DOHH2 (cell line): ENCODE measurements around the gene MAN2C1.
A peak's percentile ranks its signal among the peaks of the same experiment; 100 is the strongest.

ENCODE experiments used
- H3F3A ChIP-seq: fragments of 200-600 bp; sonication (generic), shearing (Covaris generic); 2 replicates; pipeline ENCODE4 v1.6.0; 2016; ENCODE audit warnings: antibody characterized with exemption, mild to moderate bottlenecking; ENCODE audit not compliant: control insufficient read depth, insufficient read depth
- H3K27ac ChIP-seq: fragments of 200-600 bp; sonication (generic); 2 replicates; pipeline ENCODE4 v1.5.1; 2014; ENCODE audit warnings: low read depth, mild to moderate bottlenecking, low read length, moderate library complexity
- H3K27me3 ChIP-seq: fragments of 200-600 bp; sonication (generic); 2 replicates; pipeline ENCODE4 v1.6.1; 2014; ENCODE audit warnings: mild to moderate bottlenecking, low read length, mixed read lengths; ENCODE audit not compliant: control insufficient read depth
- H3K36me3 ChIP-seq: fragments of 200-600 bp; sonication (generic); 2 replicates; pipeline ENCODE4 v1.6.1; 2014; ENCODE audit warnings: mild to moderate bottlenecking, low read length, moderate library complexity, mixed read lengths; ENCODE audit not compliant: control insufficient read depth
- H3K4me1 ChIP-seq: fragments of 200-600 bp; sonication (generic); 2 replicates; pipeline ENCODE4 v1.6.1; 2014; ENCODE audit warnings: mild to moderate bottlenecking, low read length, mixed read lengths; ENCODE audit not compliant: control insufficient read depth
- H3K4me2 ChIP-seq: fragments of 200-600 bp; sonication (generic); 2 replicates; pipeline ENCODE4 v1.6.0; 2014; ENCODE audit warnings: mild to moderate bottlenecking, low read length, moderate library complexity
- H3K4me3 ChIP-seq: fragments of 200-600 bp; sonication (generic); 2 replicates; pipeline ENCODE4 v1.5.1; 2014; ENCODE audit warnings: mild to moderate bottlenecking, low read length, mixed read lengths
- H3K79me2 ChIP-seq: fragments of 200-600 bp; sonication (generic); 2 replicates; pipeline ENCODE4 v1.6.1; 2014; ENCODE audit warnings: mild to moderate bottlenecking, low read length, mixed read lengths; ENCODE audit not compliant: control insufficient read depth
- H3K9me2 ChIP-seq: fragments of 200-600 bp; sonication (generic); replicated peaks from 2 replicates; pipeline ENCODE4 v1.6.1; 2014; ENCODE audit warnings: mild to moderate bottlenecking, low read length, mixed read lengths; ENCODE audit not compliant: control insufficient read depth
- H3K9me3 ChIP-seq: fragments of 200-600 bp; sonication (generic); 2 replicates; pipeline ENCODE4 v1.6.1; 2014; ENCODE audit warnings: antibody characterized with exemption, low read length, mixed read lengths; ENCODE audit not compliant: control insufficient read depth, insufficient read depth
- H4K20me1 ChIP-seq: fragments of 200-600 bp; sonication (generic); 2 replicates; pipeline ENCODE4 v1.6.0; 2014; ENCODE audit warnings: low read depth, mild to moderate bottlenecking, antibody characterized with exemption, low read length, moderate library complexity; ENCODE audit not compliant: control insufficient read depth, insufficient read depth
- EZH2phosphoT487 ChIP-seq: fragments of 200-600 bp; sonication (generic); IDR thresholded peaks from 2 replicates; pipeline ENCODE4 v1.6.1; 2017; ENCODE audit warnings: borderline replicate concordance, mild to moderate bottlenecking, antibody characterized with exemption, low read length, moderate library complexity, mixed read lengths
- TF ChIP-seq, protein P1 (sequence below): fragments of 200-600 bp; sonication (generic); IDR thresholded peaks from one replicate; pipeline ENCODE4 v1.5.1; 2014; ENCODE audit warnings: antibody characterized with exemption, mild to moderate bottlenecking, low read depth, low read length; ENCODE audit not compliant: poor library complexity, severe bottlenecking

Gene MAN2C1

DNA sequence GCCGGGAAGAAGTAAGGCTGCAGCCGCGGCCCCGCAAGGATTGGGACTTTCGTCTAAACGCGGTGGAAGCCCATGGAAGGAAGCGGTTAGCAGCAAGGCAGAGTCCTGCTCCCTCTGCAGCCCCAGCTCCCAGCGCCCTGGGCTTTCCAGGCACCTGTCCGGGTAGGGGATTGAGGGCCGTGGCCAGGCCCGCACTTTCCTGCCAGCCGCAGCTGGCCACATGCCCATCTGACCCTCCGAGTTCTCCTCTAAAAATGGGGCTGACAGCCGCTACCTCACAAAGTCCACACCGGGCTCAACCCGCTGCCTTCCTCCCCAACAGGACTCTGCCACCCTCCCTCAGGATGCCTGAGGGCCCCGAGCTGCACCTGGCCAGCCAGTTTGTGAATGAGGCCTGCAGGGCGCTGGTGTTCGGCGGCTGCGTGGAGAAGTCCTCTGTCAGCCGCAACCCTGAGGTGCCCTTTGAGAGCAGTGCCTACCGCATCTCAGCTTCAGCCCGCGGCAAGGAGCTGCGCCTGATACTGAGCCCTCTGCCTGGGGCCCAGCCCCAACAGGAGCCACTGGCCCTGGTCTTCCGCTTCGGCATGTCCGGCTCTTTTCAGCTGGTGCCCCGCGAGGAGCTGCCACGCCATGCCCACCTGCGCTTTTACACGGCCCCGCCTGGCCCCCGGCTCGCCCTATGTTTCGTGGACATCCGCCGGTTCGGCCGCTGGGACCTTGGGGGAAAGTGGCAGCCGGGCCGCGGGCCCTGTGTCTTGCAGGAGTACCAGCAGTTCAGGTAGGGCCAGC lies 19.7 kb downstream of the MAN2C1 start:
- Histone ChIP-seq H3K27ac (peak overlapping the region; percentile 95), H3K4me3 (peak overlapping the region; percentile 98), H3K79me2 (peaks cover 32% of the 10 kb centered on the region), H3K27me3 (no peaks in the 10 kb centered on the region), H3K4me1 (peaks cover 65% of the 10 kb centered on the region), H3K9me2 (no peaks in the 10 kb centered on the region), H3F3A (peaks cover 21% of the 10 kb centered on the region), H3K9me3 (peaks cover 5% of the 10 kb centered on the region; the same call in 1 of the 2 replicates), H3K4me2 (peak overlapping the region; percentile 85), H3K36me3 (peaks cover 62% of the 10 kb centered on the region), H4K20me1 (no peaks in the 10 kb centered on the region)
- TF ChIP-seq EZH2phosphoT487, result no peak
- TF ChIP-seq, protein P1, sequence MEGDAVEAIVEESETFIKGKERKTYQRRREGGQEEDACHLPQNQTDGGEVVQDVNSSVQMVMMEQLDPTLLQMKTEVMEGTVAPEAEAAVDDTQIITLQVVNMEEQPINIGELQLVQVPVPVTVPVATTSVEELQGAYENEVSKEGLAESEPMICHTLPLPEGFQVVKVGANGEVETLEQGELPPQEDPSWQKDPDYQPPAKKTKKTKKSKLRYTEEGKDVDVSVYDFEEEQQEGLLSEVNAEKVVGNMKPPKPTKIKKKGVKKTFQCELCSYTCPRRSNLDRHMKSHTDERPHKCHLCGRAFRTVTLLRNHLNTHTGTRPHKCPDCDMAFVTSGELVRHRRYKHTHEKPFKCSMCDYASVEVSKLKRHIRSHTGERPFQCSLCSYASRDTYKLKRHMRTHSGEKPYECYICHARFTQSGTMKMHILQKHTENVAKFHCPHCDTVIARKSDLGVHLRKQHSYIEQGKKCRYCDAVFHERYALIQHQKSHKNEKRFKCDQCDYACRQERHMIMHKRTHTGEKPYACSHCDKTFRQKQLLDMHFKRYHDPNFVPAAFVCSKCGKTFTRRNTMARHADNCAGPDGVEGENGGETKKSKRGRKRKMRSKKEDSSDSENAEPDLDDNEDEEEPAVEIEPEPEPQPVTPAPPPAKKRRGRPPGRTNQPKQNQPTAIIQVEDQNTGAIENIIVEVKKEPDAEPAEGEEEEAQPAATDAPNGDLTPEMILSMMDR, result no peak

DNA sequence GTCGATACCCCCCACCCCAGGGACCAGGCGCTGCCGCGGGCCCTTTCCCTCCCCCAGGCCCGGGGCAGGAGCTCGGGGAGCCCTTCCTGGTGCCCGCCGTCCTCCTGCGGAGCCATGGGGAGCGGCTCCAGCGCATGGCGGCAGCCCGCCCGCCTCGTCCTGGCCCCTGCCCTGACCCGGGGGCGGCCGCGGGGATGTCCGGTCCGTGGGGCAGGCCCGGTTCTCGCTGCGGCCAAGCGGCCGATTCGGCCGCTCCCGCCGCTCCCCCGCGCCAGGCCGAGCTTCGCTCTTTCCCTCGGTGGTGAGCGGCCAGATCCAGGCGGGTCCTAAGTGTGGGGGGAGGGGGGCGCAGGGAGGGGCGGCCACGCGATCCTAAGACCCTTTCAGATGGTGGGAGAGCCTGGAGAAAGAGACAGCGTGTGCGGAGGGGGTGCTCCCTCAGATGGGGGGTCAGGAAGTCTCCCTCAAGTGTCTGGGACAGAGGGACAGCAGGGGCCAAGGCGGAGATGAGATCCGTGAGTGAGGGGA lies 20.3 kb downstream of the MAN2C1 start:
- H3K9me2 ChIP-seq, result no peaks in the 10 kb centered on the region
- H3K27me3 ChIP-seq, result no peaks in the 10 kb centered on the region
- peaks cover 5% of the 10 kb centered on the region; the same call in 1 of the 2 replicates for H3K9me3 ChIP-seq
- no peaks in the 10 kb centered on the region for H4K20me1 ChIP-seq
- H3K36me3 ChIP-seq, result peaks cover 56% of the 10 kb centered on the region
- TF ChIP-seq, protein P1, result no peak
- TF ChIP-seq EZH2phosphoT487, result no peak
- peak overlapping the region; percentile 98 for H3K4me3 ChIP-seq
- H3F3A ChIP-seq, result peaks cover 23% of the 10 kb centered on the region
- peaks cover 68% of the 10 kb centered on the region for H3K4me1 ChIP-seq
- peak overlapping the region; percentile 95 for H3K27ac ChIP-seq
- peak overlapping the region; percentile 85 for H3K4me2 ChIP-seq
- H3K79me2 ChIP-seq, result peaks cover 32% of the 10 kb centered on the region

DNA sequence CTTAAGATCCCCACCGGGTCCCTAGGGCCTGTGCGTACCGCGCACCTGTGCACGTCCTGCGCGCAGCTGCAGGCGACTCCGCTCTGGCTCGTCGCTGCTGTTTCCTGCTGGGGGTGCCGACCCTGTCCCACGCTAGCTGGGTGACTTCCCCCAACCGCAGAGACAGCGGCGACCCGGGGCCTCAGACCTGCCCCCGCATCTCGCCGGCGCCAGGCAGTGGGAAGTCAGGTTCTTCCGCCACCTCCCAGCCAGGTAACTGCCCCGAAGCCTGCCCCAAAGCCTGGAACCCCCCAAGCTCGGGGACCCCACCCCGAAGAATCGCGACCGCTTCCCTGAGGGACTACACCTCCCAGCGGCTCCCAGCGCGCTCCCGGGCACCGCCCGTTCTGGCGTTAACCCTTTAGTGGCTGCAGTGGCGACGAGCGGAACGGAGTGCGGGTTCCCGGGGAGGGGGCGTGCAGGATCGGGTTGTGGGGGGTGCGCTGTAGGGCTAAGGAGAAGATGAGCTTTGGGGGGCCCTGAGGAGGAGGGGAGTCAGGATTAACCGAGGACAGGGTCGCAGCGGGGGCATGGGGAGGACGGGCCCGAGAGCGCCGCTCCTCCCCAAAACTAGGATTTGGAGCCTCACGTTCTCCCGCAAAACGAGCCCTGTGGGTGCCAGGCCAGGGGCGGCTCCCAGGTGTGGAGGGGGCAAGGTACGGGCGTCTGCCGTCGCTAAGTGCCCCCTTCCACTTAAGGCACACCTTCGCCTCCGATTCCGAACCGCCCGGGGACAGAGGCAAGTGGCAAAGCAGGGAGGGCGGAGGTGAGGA lies 21.0 kb downstream of the MAN2C1 start:
- H3K4me3 ChIP-seq, result peak overlapping the region; percentile 98
- no peaks in the 10 kb centered on the region for H3K27me3 ChIP-seq
- TF ChIP-seq, protein P1, result peak; percentile 36
- TF ChIP-seq EZH2phosphoT487, result no peak
- H4K20me1 ChIP-seq, result no peaks in the 10 kb centered on the region
- peaks cover 68% of the 10 kb centered on the region for H3K4me1 ChIP-seq
- H3K79me2 ChIP-seq, result peaks cover 32% of the 10 kb centered on the region
- H3K9me3 ChIP-seq, result peaks cover 5% of the 10 kb centered on the region; the same call in 1 of the 2 replicates
- peak overlapping the region; percentile 85 for H3K4me2 ChIP-seq
- H3F3A ChIP-seq, result peaks cover 25% of the 10 kb centered on the region
- H3K27ac ChIP-seq, result peak overlapping the region; percentile 95
- no peaks in the 10 kb centered on the region for H3K9me2 ChIP-seq
- peaks cover 50% of the 10 kb centered on the region for H3K36me3 ChIP-seq
